GM18505 (cell line): Measurements from ENCODE around the gene RNF113B.

ENCODE experiments used
- ATAC-seq: cut with Tn5 transposase; IDR thresholded peaks from one replicate; pipeline ENCODE4 v1.9.1; 2021; ENCODE audit not compliant: unreplicated experiment
- POLR2A ChIP-seq: IDR thresholded peaks from 4 replicates; pipeline ENCODE4 v1.6.1; 2011; ENCODE audit warnings: borderline replicate concordance; ENCODE audit not compliant: insufficient read depth, insufficient read length; ENCODE audit errors: extremely low read depth

RNF113B gene

DNA sequence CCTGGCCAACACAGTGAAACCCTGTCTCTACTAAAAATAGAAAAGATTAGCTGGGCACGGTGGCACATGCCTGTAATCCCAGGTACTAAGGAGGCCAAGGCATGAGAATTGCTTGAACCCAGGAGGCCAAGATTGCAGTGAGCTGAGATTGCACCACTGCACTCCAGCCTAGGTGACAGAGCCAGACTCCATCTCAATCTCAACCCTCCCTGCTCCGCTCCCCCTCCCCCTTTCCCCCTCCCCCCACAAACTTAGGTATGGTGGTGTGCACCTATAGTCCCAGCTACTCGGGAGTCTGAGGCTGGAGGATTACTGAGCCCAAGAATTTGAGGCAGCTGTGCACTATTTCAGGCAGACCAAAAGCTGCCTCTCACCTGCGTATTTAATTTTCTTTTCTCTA lies 21.6 kb upstream of the RNF113B start:
- no peak for TF ChIP-seq POLR2A
- no peak for ATAC-seq

DNA sequence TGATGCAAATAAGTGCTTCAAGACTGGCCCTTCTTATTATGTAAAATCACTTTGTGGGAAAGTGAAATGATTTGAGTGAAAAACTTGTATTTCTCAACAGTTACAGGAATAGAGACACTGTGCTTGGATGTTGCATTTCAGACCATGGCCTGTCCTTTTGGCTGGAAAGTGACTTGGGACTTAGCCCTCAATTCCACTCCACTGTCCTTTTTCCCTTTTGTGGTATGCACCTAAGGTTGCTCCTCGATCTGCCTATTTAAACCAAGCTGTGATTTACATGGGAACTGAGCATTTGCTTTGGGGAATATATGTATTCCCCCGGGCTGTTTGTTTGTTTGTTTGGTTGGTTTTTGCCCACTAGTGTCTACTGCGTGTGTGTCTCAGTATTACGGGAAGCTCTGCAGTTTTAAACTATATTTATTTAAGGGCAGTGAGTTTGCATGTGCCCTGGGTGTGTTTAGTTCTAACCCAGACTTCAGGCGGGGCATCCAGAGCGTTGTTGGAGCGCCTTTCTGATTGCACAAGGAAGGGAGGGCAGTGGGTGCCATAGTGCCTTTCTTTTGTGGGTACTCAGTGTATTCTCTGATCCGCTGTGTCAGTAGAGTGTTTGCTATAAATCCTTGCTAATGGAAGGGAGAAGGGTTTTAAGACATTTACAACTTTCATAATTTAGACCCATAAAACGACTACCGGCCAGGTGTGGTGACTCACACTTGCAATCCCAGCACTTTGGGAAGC lies 18.2 kb upstream of the RNF113B start:
- ATAC-seq: no peak
- no peak for TF ChIP-seq POLR2A

DNA sequence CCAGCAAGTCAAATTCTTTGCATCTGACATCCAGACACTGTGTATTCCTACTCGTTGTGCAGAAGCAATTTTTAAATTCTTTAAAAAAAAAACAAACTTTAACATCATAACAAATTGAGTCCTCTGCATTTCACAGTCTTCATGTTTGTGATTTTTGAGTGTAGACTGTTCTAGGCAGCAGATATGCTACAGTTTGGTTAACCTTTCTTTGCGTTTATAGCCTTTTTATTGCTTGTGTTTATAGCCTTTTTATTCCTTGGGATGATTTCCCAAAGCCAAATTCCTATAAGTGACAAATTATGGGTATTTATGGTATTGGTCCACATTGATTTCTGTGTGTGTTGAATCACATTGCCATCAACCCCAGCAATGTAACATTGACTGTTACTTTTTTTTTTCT lies 14.9 kb upstream of the RNF113B start:
- no peak for ATAC-seq
- TF ChIP-seq POLR2A: no peak

DNA sequence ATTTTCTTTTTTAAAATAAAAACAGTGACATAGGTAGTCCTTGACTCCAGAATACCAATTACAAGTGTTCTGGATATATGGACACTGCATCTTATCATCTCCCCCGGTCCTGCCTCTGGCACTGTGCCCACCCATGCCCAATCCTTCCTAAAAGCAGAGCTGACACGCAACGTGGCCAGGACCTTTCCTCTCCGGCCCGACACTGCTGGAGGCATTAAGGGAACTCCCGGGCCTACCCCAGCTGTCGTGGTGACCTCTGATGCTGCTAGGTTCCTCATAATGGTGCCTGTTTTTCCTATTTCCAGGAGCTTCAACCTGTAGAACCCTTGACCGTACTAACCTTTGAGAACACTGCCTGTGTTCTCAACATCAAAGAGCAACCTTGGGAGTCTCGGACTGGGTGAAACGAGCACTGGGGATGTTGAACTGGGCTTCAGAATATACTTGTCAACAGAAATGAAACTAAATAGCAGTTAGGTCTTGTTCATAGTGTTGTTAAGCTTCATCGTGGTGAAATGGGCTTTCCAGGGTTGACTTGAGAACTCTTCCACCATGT lies 13.9 kb upstream of the RNF113B start:
- no peak for ATAC-seq
- no peak for TF ChIP-seq POLR2A

DNA sequence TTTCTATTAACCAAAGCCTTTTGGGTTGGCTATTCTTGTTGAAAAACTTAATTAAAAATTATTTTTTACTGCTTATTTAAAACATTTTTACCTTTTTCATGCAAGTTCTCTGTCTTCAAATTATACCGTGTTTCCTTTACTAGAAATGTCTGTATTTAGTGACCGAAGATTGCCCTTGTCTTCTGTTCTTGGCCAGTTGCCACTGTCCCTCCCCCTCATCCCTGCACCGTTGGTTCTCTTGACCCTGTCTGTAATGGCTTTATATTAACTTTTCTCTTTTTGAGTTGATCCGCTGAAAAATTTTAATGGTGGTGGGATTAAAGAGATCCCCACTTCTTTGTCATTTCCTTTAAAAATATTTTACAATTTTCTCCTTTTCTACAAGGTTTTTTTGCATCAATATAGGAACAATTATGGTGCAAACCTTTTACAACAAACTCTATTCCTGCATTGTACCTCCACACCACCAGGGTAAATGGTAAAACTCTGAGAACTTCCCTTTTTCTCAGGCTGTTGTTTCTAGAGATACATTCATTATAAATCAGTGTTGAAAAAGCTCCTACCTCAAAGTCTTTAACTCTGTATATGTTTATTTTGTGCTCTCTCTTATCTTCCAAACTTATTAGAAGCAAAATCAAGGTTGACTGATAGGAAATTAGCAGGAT lies 12.9 kb upstream of the RNF113B start:
- ATAC-seq: no peak
- TF ChIP-seq POLR2A: no peak

DNA sequence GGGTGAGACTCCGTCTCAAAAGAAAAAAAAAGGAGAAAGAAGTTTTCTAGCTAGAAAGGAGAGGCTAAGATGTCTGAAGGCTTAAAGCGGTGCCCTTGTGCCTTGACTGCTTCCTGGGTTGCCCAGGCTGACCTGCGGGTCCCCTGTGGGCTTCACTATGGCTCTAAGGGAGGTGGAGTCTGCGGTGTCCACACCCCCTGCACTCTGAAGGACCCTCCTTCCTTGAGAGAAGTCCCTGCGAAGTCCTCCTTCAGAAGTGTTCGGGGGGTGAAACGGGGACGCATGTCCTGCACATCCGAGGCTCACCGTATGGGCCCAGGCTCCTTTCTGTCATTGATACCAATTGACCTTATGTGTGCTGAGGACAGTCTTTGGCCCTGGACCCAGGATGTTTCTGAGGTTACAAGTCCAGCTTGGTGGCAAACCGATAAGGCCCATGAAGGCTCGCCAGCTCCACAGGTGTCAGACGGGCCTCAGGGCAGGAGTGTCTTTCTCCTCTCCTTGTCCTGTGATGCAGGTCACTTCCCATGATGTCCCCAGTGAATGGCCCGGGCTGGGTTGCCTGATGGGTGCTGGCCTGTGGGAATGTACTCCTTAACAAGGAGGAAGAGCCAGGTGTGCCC lies 11.6 kb upstream of the RNF113B start:
- no peak for TF ChIP-seq POLR2A
- no peak for ATAC-seq

DNA sequence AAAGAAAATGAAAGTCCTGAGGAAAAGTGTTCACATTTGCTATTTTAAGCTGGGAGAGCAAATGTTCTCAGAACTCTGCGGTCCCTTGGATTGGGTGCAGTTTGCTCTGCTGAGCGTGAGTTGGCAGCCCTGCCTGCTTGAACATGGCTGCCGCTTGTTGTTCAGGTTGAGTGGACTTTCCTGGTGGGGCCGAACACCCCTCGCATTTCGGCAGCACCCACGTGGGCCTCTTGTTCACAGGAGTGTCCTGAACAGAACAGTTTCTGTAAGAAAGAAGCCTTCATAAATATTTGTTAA lies 10.8 kb upstream of the RNF113B start:
- ATAC-seq: no peak
- TF ChIP-seq POLR2A: no peak

DNA sequence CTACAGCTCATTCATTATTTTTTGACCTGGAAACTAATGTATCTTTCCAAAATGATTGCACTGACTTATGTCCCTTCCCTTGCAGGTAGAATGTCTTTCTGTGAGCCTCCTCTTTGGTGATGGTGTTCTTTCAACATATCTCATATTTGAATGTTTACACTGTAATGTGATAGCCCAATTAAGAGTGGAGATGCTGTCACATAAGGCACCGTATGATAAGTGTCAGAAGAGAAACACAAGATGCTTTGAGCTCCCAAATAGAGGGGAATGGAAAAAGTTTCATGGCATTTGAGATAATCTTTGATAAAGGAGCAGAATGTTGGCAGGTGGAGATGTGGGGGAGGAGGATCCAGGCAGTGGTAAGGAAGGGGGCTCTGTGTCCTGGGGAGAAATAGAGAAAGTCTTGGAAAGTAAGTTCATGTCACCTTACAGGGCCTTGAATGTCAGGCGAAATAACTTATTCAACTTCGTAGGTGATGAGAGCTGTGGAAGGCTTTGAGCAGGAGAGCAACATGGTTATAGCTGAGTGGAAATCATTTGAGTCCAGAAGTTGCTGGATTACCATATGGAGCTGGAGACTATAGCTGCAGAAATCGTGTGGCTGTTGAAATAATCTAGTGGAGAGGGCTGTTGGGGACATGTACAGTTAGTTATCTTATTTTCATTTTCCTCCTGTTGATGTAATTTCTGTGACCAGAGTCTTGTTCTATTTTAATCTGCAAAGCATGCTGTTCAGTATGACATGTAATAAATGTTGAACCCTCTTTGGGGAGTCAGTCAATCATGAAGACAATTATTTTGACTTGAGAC lies 10.3 kb upstream of the RNF113B start:
- no peak for TF ChIP-seq POLR2A
- ATAC-seq: no peak

DNA sequence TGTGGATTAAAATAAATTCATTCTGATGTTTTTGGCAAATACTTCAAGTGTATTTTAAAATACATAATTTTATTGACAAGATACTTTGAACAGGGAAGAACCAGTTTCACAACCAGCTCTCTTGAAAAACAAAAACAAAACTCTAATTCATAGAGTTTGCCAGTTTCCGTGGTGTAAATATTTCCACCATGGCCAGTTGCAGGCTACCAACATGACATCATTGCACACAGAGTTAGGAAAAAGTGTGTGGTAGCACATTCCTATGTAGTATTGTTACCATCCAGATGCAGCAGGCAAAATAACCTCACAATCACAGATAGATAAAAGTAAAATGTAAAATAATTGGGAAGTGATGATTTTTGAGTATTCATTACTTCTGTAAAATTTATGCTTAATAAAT lies 7.7 kb upstream of the RNF113B start:
- no peak for ATAC-seq
- TF ChIP-seq POLR2A: no peak

DNA sequence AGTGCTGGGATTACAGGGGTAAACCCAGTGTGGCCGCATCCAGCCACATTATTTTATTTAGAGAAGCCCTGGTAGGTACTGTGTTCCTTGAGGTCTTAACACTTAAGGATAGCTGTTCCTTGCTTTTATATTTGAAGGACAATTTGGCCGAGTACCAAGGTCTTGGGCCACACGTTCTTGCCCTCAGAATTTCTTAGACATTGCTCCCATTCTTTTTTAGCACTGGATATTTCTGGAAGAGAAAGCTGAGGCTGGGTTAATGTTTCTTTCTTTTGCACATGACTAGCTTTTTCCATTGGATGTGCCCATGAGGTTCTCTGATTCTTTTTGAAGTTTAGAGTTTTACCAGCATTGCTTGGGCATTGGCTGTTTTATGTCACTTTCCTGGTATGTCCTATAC lies 5.5 kb upstream of the RNF113B start:
- ATAC-seq: no peak
- TF ChIP-seq POLR2A: no peak

DNA sequence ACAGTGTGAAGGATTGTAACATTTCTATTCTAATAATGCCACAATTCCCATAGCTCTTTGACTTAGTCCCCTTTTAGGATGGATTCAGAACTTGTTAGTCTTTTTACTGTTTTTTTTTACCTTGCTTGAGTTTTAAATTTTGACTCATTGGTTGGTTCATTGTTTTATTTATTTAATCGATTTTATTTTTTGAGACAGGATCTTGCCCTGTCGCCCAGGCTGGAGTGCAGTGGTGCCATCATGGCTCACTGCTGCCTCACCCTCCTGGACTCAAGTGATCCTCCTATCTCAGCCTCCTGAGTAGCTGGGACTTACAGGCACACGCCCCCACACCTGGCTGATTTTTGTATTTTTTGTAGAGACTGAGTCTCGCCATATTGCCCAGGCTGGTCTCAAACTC lies 5.1 kb upstream of the RNF113B start:
- no peak for ATAC-seq
- TF ChIP-seq POLR2A: no peak

DNA sequence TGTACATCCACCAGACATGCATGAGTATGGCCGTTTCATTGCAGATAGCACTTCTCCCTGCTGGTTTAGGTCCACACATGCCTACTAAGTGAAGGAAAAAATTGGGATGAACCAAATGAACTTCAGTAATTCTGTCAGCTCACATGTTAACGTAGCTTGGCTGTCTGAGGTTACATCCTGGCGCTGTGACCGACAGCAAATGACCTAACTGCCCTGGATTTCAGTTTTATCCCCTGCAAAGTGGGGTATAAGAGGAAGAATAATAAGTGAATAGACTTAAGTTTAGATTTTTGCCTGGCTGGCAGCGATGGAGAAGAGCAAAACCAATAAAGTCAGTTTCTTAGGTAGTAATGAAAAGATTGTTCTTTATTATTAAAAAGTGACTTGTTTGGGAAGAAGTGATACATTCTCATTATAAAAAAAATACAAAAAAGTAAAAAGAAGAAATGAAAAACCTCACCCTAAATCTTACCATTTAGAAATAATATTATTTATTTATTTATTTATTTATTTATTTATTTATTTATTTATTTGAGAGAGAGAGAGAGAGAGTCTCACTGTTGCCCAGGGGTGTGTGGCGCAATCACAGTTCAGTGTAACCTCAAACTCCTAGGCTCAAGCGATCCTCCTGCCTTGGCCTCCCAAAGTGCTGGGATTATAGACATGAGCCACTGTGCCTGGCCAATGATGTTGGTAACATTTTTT lies 4.2 kb upstream of the RNF113B start:
- no peak for ATAC-seq
- TF ChIP-seq POLR2A: no peak

DNA sequence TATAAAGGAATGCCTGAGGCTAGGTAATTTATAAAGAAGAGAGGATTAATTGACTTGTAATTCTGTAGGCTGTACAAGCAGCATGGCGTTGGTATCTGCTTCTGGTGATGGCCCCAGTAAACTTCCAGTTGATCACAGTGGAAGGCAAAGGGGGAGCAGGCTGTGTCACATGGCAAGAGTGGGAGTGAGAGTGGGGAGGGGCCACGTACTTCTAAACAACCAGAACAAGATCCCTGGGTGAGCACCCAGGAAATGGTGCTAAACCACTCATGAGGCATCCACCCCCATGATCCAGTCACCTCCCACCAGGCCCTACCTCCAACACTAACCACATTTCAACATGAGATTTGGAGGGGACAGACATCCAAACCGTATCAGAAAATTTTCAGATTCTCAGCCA lies 3.0 kb upstream of the RNF113B start:
- TF ChIP-seq POLR2A: no peak

More for the DNA sequence above, 3.0 kb upstream of the RNF113B start:
- no peak for ATAC-seq
